HG02610 (cell line): ENCODE results near the gene RBM12.
"Not testable (repeated sequence)": the region's sequence is repeated elsewhere in the genome, so short reads cannot be mapped to it uniquely, and the experiment has no call there.

ENCODE experiments used
- ATAC-seq: cut with Tn5 transposase; IDR thresholded peaks from one replicate; pipeline ENCODE4 v1.9.1; 2021; ENCODE audit warnings: mild to moderate bottlenecking, moderate library complexity; ENCODE audit not compliant: unreplicated experiment

The RBM12 gene

DNA sequence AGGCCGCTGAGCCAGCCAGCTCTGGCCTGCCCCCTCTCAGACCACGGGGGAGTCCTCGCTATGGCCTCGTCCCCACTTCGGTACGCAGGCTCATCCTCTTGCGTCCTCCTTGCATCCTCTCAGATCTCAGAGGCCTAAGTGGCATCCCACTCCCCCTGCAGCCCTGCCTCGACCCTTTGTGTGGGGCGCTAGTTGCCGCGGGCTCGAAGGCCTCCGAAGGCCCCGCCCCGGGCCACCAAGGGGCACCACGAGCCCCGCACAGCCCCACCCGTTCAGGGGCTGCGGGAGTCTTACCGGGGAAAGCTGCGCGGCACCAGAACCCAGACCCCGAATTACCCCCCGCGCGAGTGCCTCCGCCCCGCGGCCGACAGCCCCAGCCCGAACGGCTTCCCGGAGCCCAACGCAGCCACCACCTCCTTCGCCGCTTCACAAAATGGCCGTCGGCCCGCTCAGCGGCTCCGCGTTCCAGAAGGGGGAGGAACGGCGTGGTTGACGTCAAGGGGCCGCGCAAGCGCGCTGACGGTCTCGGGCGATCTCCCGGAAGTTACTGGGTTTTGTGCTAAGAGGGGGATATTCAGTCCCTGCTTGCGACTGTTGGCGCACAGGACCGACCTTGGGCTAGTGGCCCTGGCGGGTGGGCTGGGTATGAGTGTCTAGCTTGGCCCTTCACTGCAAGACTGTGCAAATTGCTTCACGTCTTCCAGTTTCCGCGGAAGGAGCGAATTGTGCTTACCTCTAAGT, at the start of gene RBM12, which contains the start of gene CPNE1:
TSS of gene RBM12 (minus strand) at position 435 of the 741 bp plus-strand sequence. CDS start 9,578 bp downstream, outside the sequence.
TSS of gene CPNE1 (minus strand) at position 435 of the 741 bp plus-strand sequence. CDS start 31,977 bp downstream, outside the sequence.
- ATAC-seq, result peak; percentile 72

GRCh38 chr20:35714127-35714526, 49.4 kb upstream of the RBM12 start:
- no peak for ATAC-seq

GRCh38 chr20:35713120-35713519, 48.4 kb upstream of the RBM12 start:
- ATAC-seq, result not testable (repeated sequence)

DNA sequence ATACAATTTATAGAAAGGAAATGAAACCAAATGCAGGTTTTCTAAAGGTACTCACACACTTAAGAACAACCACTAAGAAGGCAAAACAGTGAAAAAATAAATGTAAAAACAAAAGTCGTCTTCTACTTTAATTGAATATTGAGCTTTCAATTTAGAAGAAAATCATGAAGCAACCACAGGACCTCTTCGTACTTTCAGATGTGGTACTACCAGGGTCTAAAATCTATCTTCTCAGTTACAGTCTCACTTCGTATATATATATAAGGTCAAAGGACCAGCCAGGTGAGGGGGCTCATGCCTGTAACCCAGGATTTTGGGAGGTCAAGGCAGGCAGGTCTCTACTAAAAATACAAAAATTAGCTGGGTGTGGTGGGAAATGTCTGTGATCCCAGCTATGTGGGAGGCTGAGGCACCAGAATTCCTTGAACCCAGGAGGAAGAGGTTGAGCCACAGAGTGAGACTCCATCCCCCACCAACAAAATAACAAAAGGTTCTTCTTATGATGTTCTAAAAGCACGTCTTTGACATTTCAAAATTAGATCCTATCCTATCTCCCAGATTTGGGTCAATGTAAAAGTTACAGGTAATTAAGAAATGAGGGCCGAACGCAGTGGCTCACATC, 47.0 kb upstream of the RBM12 start:
- no peak for ATAC-seq

- ATAC-seq, result no peak
Measured at GRCh38 chr20:35710884-35711587, 46.3 kb upstream of the RBM12 start.

- no peak for ATAC-seq
Measured at GRCh38 chr20:35710039-35710438, 45.3 kb upstream of the RBM12 start.

GRCh38 chr20:35709259-35709658, 44.6 kb upstream of the RBM12 start:
- no peak for ATAC-seq

- no peak for ATAC-seq
Measured at GRCh38 chr20:35708502-35708901, 43.8 kb upstream of the RBM12 start.

DNA sequence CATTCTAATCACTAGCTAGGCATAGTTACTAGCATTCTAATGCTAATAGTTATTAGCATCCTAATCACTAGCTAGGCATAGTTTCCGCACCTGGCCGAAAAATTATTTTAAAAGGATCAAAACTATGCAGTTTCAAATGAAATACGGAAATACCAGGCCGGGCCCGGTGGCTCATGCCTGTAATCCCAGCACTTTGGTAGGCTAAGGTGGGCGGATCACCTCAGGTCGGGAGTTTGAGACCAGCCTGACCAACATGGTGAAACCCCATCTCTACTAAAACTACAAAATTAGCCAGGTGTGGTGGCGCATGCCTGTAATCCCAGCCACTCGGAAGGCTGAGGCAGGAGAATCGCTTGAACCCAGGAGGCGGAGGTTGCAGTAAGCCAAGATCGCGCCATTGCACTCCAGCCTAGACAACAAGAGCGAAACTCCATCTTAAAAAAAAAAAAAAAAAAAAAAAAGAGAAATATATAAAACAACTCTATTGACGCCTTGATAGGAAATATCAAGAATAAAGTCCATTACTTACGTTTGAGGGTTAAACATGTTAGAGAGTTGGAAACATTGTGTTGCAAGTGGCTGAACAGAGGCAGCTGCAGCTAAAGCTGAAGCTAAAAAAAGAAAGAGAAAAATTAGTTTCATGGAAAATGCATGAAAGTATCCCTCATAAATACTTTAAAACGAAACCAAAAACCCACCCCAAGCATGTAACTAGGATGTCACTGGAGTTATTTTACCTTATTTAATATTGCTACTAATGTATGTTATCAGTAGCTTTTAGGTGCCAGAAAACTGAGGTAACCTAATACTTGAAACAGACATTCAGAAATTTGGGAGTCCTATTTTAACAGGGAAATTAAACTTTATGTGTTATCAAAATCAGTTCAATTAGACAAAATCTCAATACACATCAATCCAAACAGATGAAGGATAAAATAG, 42.2 kb upstream of the RBM12 start:
- ATAC-seq, result not testable (repeated sequence)

DNA sequence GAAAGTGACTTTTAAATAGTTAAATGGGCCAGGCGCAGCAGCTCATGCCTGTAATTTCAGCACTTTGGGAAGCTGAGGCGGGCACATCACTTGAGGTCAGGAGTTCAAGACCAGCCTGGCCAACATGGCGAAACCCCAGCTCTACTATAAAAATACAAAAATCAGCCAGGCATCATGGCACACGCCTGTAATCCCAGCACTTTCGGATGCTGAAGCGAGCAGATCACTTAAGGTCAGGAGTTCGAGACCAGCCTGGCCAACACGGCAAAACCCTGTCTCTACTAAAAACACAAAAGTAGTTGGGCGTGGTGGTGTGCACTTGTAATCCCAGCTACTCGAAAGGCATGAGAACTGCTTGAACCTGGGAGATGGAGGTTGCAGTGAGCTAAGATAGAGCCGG, 41.2 kb upstream of the RBM12 start:
- ATAC-seq, result not testable (repeated sequence)

GRCh38 chr20:35704514-35705261, 40.0 kb upstream of the RBM12 start:
- ATAC-seq, result no peak

- ATAC-seq, result no peak
Measured at GRCh38 chr20:35702824-35703695, 38.4 kb upstream of the RBM12 start.

- no peak for ATAC-seq
Measured at GRCh38 chr20:35702051-35702823, 37.5 kb upstream of the RBM12 start.

DNA sequence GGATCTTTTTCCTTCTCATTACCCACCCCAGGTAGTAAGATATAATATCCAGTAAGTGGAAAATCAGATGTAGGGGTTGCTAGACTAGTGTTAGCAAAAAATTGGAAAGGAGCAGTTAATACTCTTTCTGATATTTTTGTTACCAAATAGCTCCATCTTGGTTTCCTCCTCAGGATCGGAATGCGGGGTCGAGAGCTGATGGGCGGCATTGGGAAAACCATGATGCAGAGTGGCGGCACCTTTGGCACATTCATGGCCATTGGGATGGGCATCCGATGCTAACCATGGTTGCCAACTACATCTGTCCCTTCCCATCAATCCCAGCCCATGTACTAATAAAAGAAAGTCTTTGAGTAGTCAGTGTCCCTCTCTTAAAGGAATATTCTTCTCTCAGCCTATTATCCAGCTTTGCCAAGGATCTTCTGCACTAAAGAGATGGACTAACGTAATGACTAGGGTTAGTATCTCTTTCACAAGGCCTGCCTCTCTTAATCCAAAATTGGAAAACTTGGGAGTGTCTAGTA, 36.0 kb upstream of the RBM12 start:
- ATAC-seq, result no peak

DNA sequence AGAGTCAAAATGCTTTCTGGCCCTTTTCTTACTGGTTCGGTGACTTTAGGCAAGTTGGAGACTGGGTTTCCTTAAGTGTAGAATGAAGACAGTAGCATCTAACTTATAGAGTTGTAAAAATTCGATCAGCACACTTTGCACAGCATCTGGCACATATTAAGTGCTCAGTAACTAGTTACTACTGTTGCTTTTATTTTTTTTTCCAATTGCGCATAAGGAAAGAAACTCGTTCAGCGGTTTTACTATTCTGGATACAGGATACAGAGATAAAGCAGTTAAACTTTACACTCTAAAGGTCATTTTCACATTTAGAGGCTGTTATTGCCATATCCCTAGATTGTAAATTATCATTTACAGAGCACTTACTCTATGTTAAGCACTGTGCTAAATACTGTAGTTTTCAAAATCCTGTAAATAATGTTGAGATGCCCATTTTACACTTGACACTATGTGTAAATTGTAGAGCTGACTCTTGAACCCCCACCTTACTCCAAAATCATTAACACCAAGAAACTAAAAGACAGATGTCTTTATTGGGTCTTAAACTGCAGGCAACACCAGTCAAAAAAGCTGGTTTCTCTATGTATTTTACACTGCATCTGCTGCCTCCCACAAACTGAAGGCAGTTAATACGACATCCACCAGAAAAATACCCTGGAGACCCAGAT, 35.4 kb upstream of the RBM12 start:
- ATAC-seq, result no peak

DNA sequence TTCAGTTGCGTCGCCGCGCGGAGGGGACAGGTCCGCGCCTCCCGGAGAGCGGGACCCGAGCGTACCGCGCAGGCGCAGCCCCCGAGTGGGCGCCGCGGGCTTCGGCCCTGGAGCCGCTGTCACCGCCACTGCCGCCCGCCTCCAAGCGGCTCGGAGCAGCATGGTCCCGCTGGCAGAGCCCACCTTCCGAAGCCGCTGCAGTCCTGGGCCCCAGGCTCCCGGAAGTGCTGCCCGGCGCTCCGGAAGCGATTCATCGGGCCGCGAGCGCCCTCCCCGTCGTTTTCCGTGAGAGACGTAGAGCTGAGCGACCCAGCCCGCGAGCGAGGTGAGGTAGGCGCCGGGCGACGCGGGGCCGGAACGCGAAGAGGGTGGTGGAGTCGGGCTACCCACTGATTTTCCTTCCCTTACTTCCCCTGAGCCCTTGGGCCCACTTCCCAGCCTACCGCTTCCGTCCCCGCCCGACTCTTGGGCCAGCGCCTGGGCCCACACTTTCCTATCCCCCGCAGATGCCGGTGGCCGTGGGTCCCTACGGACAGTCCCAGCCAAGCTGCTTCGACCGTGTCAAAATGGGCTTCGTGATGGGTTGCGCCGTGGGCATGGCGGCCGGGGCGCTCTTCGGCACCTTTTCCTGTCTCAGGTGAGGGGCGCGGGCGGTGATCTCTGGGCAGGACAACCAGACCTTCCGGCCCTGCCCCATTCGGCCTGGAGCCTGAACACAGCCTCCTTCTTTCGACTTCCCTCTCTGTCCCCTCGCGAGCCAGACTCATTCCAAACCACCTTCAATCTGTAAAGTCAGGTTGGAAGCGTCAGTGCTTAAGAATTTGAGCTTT, 34.6 kb upstream of the RBM12 start, which contains the start of the genes NFS1 and ROMO1:
TSS of gene NFS1 (minus strand) at position 226 of the 830 bp plus-strand sequence. CDS start at position 162, 64 bp downstream.
TSS of gene ROMO1 (plus strand) at position 279 of the 830 bp plus-strand sequence. CDS start at position 507, 228 bp downstream.
- ATAC-seq, result peak; percentile 86
